Astrocyte (in vitro differentiated cells and primary cell): ENCODE data around the gene RPS25. TPM values are rescaled to one million over a fixed set of nuclear protein-coding genes. Genes with fewer than 3 reads are reported as not detected.

Experiments
- DNase-seq: peaks from one replicate; pipeline ENCODE4 v3.0.0-alpha.2; 2010; ENCODE audit warnings: low read depth
- FAIRE-seq: peaks from 2 replicates; lab custom pipeline; 2011; peaks lifted over from hg19 to GRCh38; lab: Jason Lieb, UNC
- H2AFZ ChIP-seq: 2 replicates; pipeline ENCODE4 v1.6.0; 2012; ENCODE audit warnings: low read depth, low read length, inconsistent platforms
- H3K27ac ChIP-seq: 2 replicates; pipeline ENCODE4 v1.5.1; 2011; ENCODE audit warnings: low read depth, low read length, inconsistent platforms
- H3K27me3 ChIP-seq: 2 replicates; pipeline ENCODE4 v1.6.0; 2011; ENCODE audit warnings: low read length, inconsistent platforms; ENCODE audit not compliant: insufficient read depth
- H3K36me3 ChIP-seq: 2 replicates; pipeline ENCODE4 v1.5.1; 2011; ENCODE audit warnings: low read length, inconsistent platforms; ENCODE audit not compliant: insufficient read depth
- H3K4me1 ChIP-seq: 2 replicates; pipeline ENCODE4 v1.5.1; 2011; ENCODE audit warnings: low read length, inconsistent platforms; ENCODE audit not compliant: insufficient read depth
- H3K4me2 ChIP-seq: 2 replicates; pipeline ENCODE4 v1.6.0; 2012; ENCODE audit warnings: low read length, inconsistent platforms
- H3K4me3 ChIP-seq: 2 replicates; pipeline ENCODE4 v1.5.1; 2011; ENCODE audit warnings: low read depth, mild to moderate bottlenecking, low read length, inconsistent platforms; ENCODE audit not compliant: insufficient read depth
- H3K79me2 ChIP-seq: 2 replicates; pipeline ENCODE4 v1.6.0; 2012; ENCODE audit warnings: mild to moderate bottlenecking, low read length, inconsistent platforms; ENCODE audit not compliant: insufficient read depth
- H3K9ac ChIP-seq: 2 replicates; pipeline ENCODE4 v1.6.0; 2012; ENCODE audit warnings: mild to moderate bottlenecking, low read length, inconsistent platforms
- H3K9me3 ChIP-seq: 2 replicates; pipeline ENCODE4 v1.5.1; 2012; ENCODE audit warnings: low read depth, mild to moderate bottlenecking, low read length, inconsistent platforms; ENCODE audit not compliant: insufficient read depth
- H4K20me1 ChIP-seq: 2 replicates; pipeline ENCODE4 v1.6.0; 2012; ENCODE audit warnings: low read length, inconsistent platforms; ENCODE audit not compliant: insufficient read depth
- H3K27ac Mint-ChIP-seq: one replicate; pipeline ENCODE4 v1.8.0; 2021; ENCODE audit warnings: mild to moderate bottlenecking, mixed read lengths; ENCODE audit not compliant: unreplicated experiment
- H3K27me3 Mint-ChIP-seq: one replicate; pipeline ENCODE4 v1.8.0; 2021; ENCODE audit warnings: low read depth, mixed read lengths; ENCODE audit not compliant: unreplicated experiment
- H3K36me3 Mint-ChIP-seq: one replicate; pipeline ENCODE4 v1.8.0; 2021; ENCODE audit warnings: low read depth, mixed read lengths; ENCODE audit not compliant: unreplicated experiment
- H3K4me1 Mint-ChIP-seq: one replicate; pipeline ENCODE4 v1.8.0; 2021; ENCODE audit warnings: low read depth, mixed read lengths; ENCODE audit not compliant: unreplicated experiment
- H3K4me3 Mint-ChIP-seq: one replicate; pipeline ENCODE4 v1.8.0; 2021; ENCODE audit warnings: mild to moderate bottlenecking, moderate library complexity, mixed read lengths; ENCODE audit not compliant: unreplicated experiment
- H3K9me3 Mint-ChIP-seq: one replicate; pipeline ENCODE4 v1.8.0; 2021; ENCODE audit warnings: mild to moderate bottlenecking, mixed read lengths; ENCODE audit not compliant: unreplicated experiment
- EZH2 ChIP-seq: IDR thresholded peaks from 2 replicates; pipeline ENCODE4 v1.6.1; 2012; ENCODE audit warnings: mild to moderate bottlenecking, low read length, inconsistent platforms; ENCODE audit not compliant: insufficient read depth
- total RNA-seq: library from RNA; stranded (reverse); gene quantifications from 2 replicates; pipeline ENCODE4 v1.2.1, GENCODE V29; 2021
- TF ChIP-seq, protein P1 (sequence below): IDR thresholded peaks from 2 replicates; pipeline ENCODE4 v1.5.1; 2011; ENCODE audit warnings: low read depth, mild to moderate bottlenecking, inconsistent platforms, low read length, moderate library complexity; ENCODE audit not compliant: insufficient read depth

RPS25 gene
- total RNA-seq, 1 donor from 2014 or later = 750 TPM

DNA sequence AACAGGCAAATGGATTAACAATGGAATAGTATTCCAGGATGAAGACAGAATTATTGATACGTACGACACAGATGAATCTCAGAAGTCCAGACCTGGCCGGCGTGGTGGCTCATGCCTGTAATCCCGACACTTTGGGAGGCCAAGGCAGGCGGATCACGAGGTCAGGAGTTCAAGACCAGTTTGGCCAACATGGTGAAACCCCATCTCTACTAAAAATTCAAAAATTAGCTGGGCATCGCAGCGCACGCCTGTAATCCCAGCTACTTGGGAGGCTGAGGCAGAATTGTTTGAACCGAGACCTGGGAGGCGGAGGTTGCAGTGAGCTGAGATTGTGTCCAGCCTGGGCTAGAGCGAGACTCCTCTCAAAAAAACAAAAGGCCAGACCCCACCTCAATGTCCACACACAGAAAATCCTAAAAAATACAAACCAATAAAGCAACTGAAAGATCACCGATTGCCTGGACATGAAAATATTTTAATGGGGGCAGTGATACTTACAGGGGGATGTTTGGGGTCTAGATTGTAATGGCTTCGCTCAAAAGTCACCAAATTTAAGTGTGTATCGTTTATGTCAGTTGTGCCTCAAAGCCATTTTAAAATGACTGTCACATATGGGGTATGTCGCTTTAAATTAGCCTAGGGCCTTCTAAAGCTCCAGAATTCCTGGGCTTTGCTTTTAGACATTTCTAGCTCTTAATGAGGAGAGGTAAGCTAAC is 3.8 kb downstream of the RPS25 start:
- Histone ChIP-seq H3K9ac (no peak overlapping the region), H4K20me1 (peaks cover 53% of the 10 kb centered on the region), H3K36me3 (peaks cover 36% of the 10 kb centered on the region), H3K4me1 (peaks cover 9% of the 10 kb centered on the region), H3K9me3 (no peaks in the 10 kb centered on the region), H3K4me2 (no peak overlapping the region), H3K4me3 (no peak overlapping the region), H3K79me2 (peaks cover 48% of the 10 kb centered on the region), H2AFZ (no peak overlapping the region), H3K27me3 (no peaks in the 10 kb centered on the region), H3K27ac (no peak overlapping the region)
- Mint-ChIP-seq H3K36me3 (peaks cover 19% of the 10 kb centered on the region), H3K4me1 (peaks cover 16% of the 10 kb centered on the region), H3K9me3 (no peaks in the 10 kb centered on the region), H3K4me3 (no peak overlapping the region), H3K27ac (no peak overlapping the region), H3K27me3 (no peaks in the 10 kb centered on the region)
- DNase-seq = no peak
- FAIRE-seq = no peak
- TF ChIP-seq, protein P1, sequence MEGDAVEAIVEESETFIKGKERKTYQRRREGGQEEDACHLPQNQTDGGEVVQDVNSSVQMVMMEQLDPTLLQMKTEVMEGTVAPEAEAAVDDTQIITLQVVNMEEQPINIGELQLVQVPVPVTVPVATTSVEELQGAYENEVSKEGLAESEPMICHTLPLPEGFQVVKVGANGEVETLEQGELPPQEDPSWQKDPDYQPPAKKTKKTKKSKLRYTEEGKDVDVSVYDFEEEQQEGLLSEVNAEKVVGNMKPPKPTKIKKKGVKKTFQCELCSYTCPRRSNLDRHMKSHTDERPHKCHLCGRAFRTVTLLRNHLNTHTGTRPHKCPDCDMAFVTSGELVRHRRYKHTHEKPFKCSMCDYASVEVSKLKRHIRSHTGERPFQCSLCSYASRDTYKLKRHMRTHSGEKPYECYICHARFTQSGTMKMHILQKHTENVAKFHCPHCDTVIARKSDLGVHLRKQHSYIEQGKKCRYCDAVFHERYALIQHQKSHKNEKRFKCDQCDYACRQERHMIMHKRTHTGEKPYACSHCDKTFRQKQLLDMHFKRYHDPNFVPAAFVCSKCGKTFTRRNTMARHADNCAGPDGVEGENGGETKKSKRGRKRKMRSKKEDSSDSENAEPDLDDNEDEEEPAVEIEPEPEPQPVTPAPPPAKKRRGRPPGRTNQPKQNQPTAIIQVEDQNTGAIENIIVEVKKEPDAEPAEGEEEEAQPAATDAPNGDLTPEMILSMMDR = no peak
- TF ChIP-seq EZH2 = no peak

DNA sequence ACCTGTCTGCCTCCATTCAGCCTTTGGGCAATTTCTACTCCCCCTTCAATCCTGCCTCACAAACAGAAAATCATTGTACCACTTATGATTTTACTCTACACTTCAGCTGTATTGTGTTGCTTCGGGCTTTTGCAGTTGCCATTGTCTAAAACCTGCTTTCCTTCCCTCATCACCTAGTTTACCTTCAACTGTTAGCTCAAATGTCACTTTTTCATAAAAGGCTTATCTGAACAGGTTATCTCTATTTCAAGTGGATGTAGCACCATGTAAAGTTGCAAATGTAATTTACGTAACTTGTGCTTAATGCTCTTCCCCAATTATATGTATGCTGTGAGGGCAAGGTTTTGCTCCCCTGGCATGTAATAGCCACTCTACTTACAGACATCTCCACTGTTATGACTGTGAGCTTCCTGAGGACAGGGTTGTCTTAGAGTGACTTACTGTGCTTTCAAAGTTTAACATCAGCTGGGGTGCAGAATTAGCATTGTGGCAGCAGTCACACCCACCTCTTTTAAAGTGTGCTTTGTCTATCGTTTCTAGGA is 5.4 kb downstream of the RPS25 start:
- H3K36me3 ChIP-seq = peaks cover 40% of the 10 kb centered on the region

More for the DNA sequence above, 5.4 kb downstream of the RPS25 start:
- Mint-ChIP-seq H3K36me3 (peaks cover 24% of the 10 kb centered on the region), H3K4me1 (peaks cover 16% of the 10 kb centered on the region), H3K4me3 (no peak overlapping the region), H3K27me3 (no peaks in the 10 kb centered on the region), H3K27ac (no peak overlapping the region), H3K9me3 (no peaks in the 10 kb centered on the region)
- no peak overlapping the region for H3K9ac ChIP-seq
- no peak overlapping the region for H2AFZ ChIP-seq
- no peaks in the 10 kb centered on the region for H3K9me3 ChIP-seq
- no peaks in the 10 kb centered on the region for H3K27me3 ChIP-seq
- peaks cover 9% of the 10 kb centered on the region for H3K4me1 ChIP-seq
- no peak for FAIRE-seq
- H4K20me1 ChIP-seq = peaks cover 46% of the 10 kb centered on the region
- peaks cover 34% of the 10 kb centered on the region for H3K79me2 ChIP-seq
- H3K27ac ChIP-seq = no peak overlapping the region
- no peak overlapping the region for H3K4me3 ChIP-seq
- TF ChIP-seq, protein P1 = no peak
- TF ChIP-seq EZH2 = no peak
- no peak for DNase-seq
- no peak overlapping the region for H3K4me2 ChIP-seq
